Ovary (tissue), 3 donors: Measurements from ENCODE around the gene DENND6B.

ENCODE experiments used
- CTCF ChIP-seq, 3 donors: fragments of 450-650 bp in 2 of 3; fragments of 200-600 bp in 1 of 3; IDR thresholded peaks; one replicate each; pipeline versions ENCODE4 v1.5.1 to v1.8.0; 2016 to 2022; ENCODE audit warnings: antibody characterized with exemption in 3 of 3, mild to moderate bottlenecking in 1 of 3
- POLR2A ChIP-seq: fragments of 450-650 bp; IDR thresholded peaks from one replicate; pipeline ENCODE4 v1.6.1; 2017; ENCODE audit warnings: antibody characterized with exemption, mild to moderate bottlenecking, moderate library complexity
- donor health status: DM: no; HTN: no; CAD: no.

- TF ChIP-seq CTCF (IDR thresholded peaks at IDR 0.05): no peak
- TF ChIP-seq POLR2A: no peak
These were observed 22.1 kb downstream of the DENND6B start for GRCh38 chr22:50304528-50305392.
